T-helper 1 cell treated with Interleukin-12 subunit alpha and Interleukin-12 subunit beta and Interleukin-4 antibody, amounts not matched to agents 30 ng/mL and 1 ng/mL, for 36 hours (primary cell): ENCODE results near the gene ALDH6A1. TPM values are rescaled to one million over a fixed set of nuclear protein-coding genes. Genes with fewer than 3 reads are reported as not detected.

Experiments
- intact Hi-C: fragments of 100-400 bp; cut with micrococcal nuclease; formaldehyde crosslinking; loops from one replicate; pipeline ENCODE4 v1.15.1; 2024
- total RNA-seq: library from RNA; stranded (reverse); gene quantifications from 2 replicates; pipeline ENCODE4 v1.2.3, GENCODE V29; 2022

ALDH6A1 gene
- total RNA-seq, 1 donor from 2014 or later = 10.8 TPM

GRCh38 chr14:74062809-74063150 is 21.5 kb downstream of the ALDH6A1 start:
- intact Hi-C loops = no loop called here

- intact Hi-C loops = no loop called here
These were observed 34.3 kb downstream of the ALDH6A1 start for GRCh38 chr14:74049876-74050495.

- intact Hi-C loops = no loop called here
These were observed 36.0 kb downstream of the ALDH6A1 start for GRCh38 chr14:74048281-74048680.

GRCh38 chr14:74045522-74045921 is 38.7 kb downstream of the ALDH6A1 start:
- intact Hi-C loops = no loop called here

GRCh38 chr14:74042296-74042695 is 42.0 kb downstream of the ALDH6A1 start:
- intact Hi-C loops = no loop called here

GRCh38 chr14:74038020-74038859 is 46.0 kb downstream of the ALDH6A1 start:
- intact Hi-C loops = loop anchor here (1.0 to 5.0 kb wide), 5 partner anchors 19 to 530 kb away; partner anchors contain the start of genes BBOF1, COQ6, ENTPD5 and FAM161B

GRCh38 chr14:74035556-74035955 is 48.7 kb downstream of the ALDH6A1 start:
- intact Hi-C loops = loop anchor here (5.0 kb wide), 1 partner anchor 83 kb away; the partner anchor contains the start of genes COQ6 and FAM161B

GRCh38 chr14:74034572-74034971 is 49.7 kb downstream of the ALDH6A1 start:
- intact Hi-C loops = no loop called here

GRCh38 chr14:74029136-74029535 is 55.1 kb downstream of the ALDH6A1 start:
- intact Hi-C loops = no loop called here

GRCh38 chr14:74022346-74022745 is 61.9 kb downstream of the ALDH6A1 start:
- intact Hi-C loops = no loop called here

- intact Hi-C loops = loop anchor here (1.0 to 5.0 kb wide), 9 partner anchors 19 to 863 kb away; partner anchors contain the start of genes ALDH6A1, AREL1, COQ6 and DLST
These were observed 64.7 kb downstream of the ALDH6A1 start for GRCh38 chr14:74019408-74020137.

- intact Hi-C loops = loop anchor here (1.0 to 5.0 kb wide), 10 partner anchors 20 to 864 kb away; partner anchors contain the start of genes ALDH6A1, AREL1, COQ6 and DLST
These were observed 65.5 kb downstream of the ALDH6A1 start, which contains the start of the genes BBOF1 and ENTPD5 for GRCh38 chr14:74018586-74019407. Gene BBOF1, plus strand, starts transcription at chr14:74019349. Its CDS starts 130 bp downstream, at chr14:74019479. Gene ENTPD5, minus strand, starts transcription at chr14:74019288. Its CDS starts 31,186 bp downstream, at chr14:73988102.

GRCh38 chr14:74018174-74018585 is 66.1 kb downstream of the ALDH6A1 start:
- intact Hi-C loops = loop anchor here (1.0 to 5.0 kb wide), 5 partner anchors 231 to 864 kb away; partner anchors contain the start of genes AREL1, DLST and FCF1

GRCh38 chr14:74015963-74016362 is 68.3 kb downstream of the ALDH6A1 start:
- intact Hi-C loops = loop anchor here (5.0 kb wide), 1 partner anchor 866 kb away; the partner anchor contains the start of gene DLST

- intact Hi-C loops = loop anchor here (5.0 kb wide), 1 partner anchor 867 kb away; the partner anchor contains the start of gene DLST
These were observed 69.1 kb downstream of the ALDH6A1 start for GRCh38 chr14:74015176-74015575.

GRCh38 chr14:74014299-74014698 is 70.0 kb downstream of the ALDH6A1 start:
- intact Hi-C loops = no loop called here

GRCh38 chr14:74008843-74009499 is 75.3 kb downstream of the ALDH6A1 start:
- intact Hi-C loops = no loop called here
